Prostate gland (tissue), 2 donors: ENCODE data around the gene CEP95. TPM values are rescaled to one million over a fixed set of nuclear protein-coding genes. Genes with fewer than 3 reads are reported as not detected.
"Not testable (repeated sequence)": the region's sequence is repeated elsewhere in the genome, so short reads cannot be mapped to it uniquely, and the experiment has no call there.

Experiments
- DNase-seq: peaks from one replicate; pipeline ENCODE4 v3.0.0-alpha.2; 2019; ENCODE audit warnings: low spot score
- H3K27ac ChIP-seq, 2 donors: fragments of 200-600 bp; sonication (generic); 2 replicates each; pipeline ENCODE4 v1.5.1; 2017 to 2019
- H3K27me3 ChIP-seq: fragments of 200-600 bp; sonication (generic); replicated peaks from 2 replicates; pipeline ENCODE4 v1.5.1; 2019; ENCODE audit not compliant: insufficient read depth
- H3K36me3 ChIP-seq, 2 donors: fragments of 200-600 bp; sonication (generic); 1 replicate in 1 of 2; 2 replicates in 1 of 2; pipeline versions ENCODE4 v1.5.1 to v1.8.1; 2017 to 2019
- H3K4me1 ChIP-seq: fragments of 200-600 bp; sonication (generic); replicated peaks from 2 replicates; pipeline ENCODE4 v1.5.1; 2019
- H3K4me3 ChIP-seq, 2 donors: fragments of 200-600 bp; sonication (generic); 2 replicates each; pipeline ENCODE4 v1.5.1; 2017 to 2019
- H3K9me3 ChIP-seq: fragments of 200-600 bp; sonication (generic); 2 replicates; pipeline ENCODE4 v1.5.1; 2017
- POLR2A ChIP-seq: fragments of 450-650 bp; IDR thresholded peaks from one replicate; pipeline ENCODE4 v1.6.1; 2016; ENCODE audit warnings: antibody characterized with exemption, mild to moderate bottlenecking
- POLR2AphosphoS5 ChIP-seq: sonication (generic); formaldehyde crosslinking; IDR thresholded peaks from one replicate; pipeline ENCODE4 v1.6.1; 2017; ENCODE audit warnings: antibody characterized with exemption
- WGBS: methylation state at CpG from one replicate; pipeline ENCODE4 v1.1.5; 2018; 5-methylcytosine and 5-hydroxymethylcytosine counted together
- intact Hi-C: fragments of 100-400 bp; cut with DNase I; formaldehyde crosslinking; loops from one replicate; pipeline ENCODE4 v1.14.2; 2022
- total RNA-seq, 2 donors: library from RNA; depleted of rRNA; stranded (reverse); fragments of >200 nt; gene quantifications; one replicate each; pipeline ENCODE4 v1.1.0, GENCODE V29; 2016
- TF ChIP-seq, protein P1 (sequence below), 4 experiments: fragments of 200-600 bp in 2 of 4; fragments of 450-650 bp in 2 of 4; sonication (generic) in 2 of 4; IDR thresholded peaks; 1 replicate in 3 of 4; 2 replicates in 1 of 4; pipeline ENCODE4 v1.5.1; 2016 to 2019; ENCODE audit warnings: antibody characterized with exemption in 4 of 4, mild to moderate bottlenecking in 2 of 4, moderate library complexity in 2 of 4

The CEP95 gene
- total RNA-seq: 10 to 100 TPM; 26.8 to 50.6 TPM

GRCh38 chr17:64506576-64507412 is at the start of gene CEP95:
CEP95 (plus strand) TSS chr17:64506977; CDS start chr17:64507098, 121 bp downstream.
- Histone ChIP-seq H3K36me3 (peaks cover 7 to 10% of the 10 kb centered on the region in 2 donors), H3K4me1 (peaks cover 7% of the 10 kb centered on the region), H3K27me3 (no peaks in the 10 kb centered on the region), H3K27ac (peak within 1 kb of the TSS; percentile 99), H3K4me3 (peak within 1 kb of the TSS; percentile 94 to 98), H3K9me3 (no peaks in the 10 kb centered on the region)
- intact Hi-C loops: loop anchor here (10.0 kb wide), 1 partner anchor 182 kb away; no protein-coding TSS in a partner anchor
- peak; percentile 91 for DNase-seq
- TF ChIP-seq POLR2A: peak; percentile 81
- TF ChIP-seq POLR2AphosphoS5: peak; percentile 84
- TF ChIP-seq, protein P1, sequence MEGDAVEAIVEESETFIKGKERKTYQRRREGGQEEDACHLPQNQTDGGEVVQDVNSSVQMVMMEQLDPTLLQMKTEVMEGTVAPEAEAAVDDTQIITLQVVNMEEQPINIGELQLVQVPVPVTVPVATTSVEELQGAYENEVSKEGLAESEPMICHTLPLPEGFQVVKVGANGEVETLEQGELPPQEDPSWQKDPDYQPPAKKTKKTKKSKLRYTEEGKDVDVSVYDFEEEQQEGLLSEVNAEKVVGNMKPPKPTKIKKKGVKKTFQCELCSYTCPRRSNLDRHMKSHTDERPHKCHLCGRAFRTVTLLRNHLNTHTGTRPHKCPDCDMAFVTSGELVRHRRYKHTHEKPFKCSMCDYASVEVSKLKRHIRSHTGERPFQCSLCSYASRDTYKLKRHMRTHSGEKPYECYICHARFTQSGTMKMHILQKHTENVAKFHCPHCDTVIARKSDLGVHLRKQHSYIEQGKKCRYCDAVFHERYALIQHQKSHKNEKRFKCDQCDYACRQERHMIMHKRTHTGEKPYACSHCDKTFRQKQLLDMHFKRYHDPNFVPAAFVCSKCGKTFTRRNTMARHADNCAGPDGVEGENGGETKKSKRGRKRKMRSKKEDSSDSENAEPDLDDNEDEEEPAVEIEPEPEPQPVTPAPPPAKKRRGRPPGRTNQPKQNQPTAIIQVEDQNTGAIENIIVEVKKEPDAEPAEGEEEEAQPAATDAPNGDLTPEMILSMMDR (IDR thresholded peaks at IDR 0.05): peak in 1 of 4 experiments; percentile 18
- under 1% methylated on average over 75 of the region's 77 CpGs for WGBS

- Histone ChIP-seq H3K9me3 (no peaks in the 10 kb centered on the region), H3K4me3 (no peak overlapping the region), H3K27ac (no peak overlapping the region), H3K4me1 (no peaks in the 10 kb centered on the region), H3K27me3 (no peaks in the 10 kb centered on the region), H3K36me3 (no peaks in the 10 kb centered on the region)
- DNase-seq: no peak
- intact Hi-C loops: no loop called here
- WGBS: 84% methylated on average over 7 of the region's 7 CpGs
- TF ChIP-seq POLR2AphosphoS5 (no peak), POLR2A (no peak)
- TF ChIP-seq, protein P1 (IDR thresholded peaks at IDR 0.05): no peak
These were observed 49.6 kb upstream of the CEP95 start for GRCh38 chr17:64457156-64457555.

- TF ChIP-seq POLR2A: no peak
- no peak for TF ChIP-seq POLR2AphosphoS5
- TF ChIP-seq, protein P1 (IDR thresholded peaks at IDR 0.05): no peak
- WGBS: 76% methylated on average over 8 of the region's 8 CpGs
- Histone ChIP-seq H3K27me3 (no peaks in the 10 kb centered on the region), H3K4me1 (no peaks in the 10 kb centered on the region), H3K36me3 (no peaks in the 10 kb centered on the region), H3K4me3 (no peak overlapping the region), H3K27ac (no peak overlapping the region), H3K9me3 (no peaks in the 10 kb centered on the region)
- intact Hi-C loops: no loop called here
- DNase-seq: no peak
These were observed 48.0 kb upstream of the CEP95 start for GRCh38 chr17:64458756-64459155.

DNA sequence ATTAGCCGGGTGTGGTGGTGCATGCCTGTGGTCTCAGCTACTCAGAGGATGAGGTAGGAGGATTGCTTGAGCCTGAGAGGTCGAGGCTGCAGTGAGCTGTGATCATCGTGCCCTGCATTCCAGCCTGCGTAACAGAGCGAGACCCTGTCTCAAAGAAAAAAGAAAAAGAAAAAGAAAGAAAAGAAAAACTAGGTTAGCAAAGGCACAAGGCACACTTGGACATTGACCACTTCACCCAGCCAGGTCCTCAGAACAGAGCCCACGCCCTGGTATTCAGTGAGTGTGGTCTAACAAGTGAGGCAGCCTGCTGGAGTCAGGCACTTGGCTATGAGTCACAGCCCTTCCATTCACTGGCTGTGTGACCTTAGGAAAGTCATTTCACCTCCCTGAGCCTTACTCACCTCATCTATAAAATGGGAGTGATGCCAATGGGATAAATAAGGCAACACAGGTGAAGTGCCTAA is 47.5 kb upstream of the CEP95 start:
- DNase-seq: no peak
- no peaks in the 10 kb centered on the region for H3K9me3 ChIP-seq
- 83% methylated on average over 6 of the region's 6 CpGs for WGBS
- TF ChIP-seq POLR2AphosphoS5: no peak
- intact Hi-C loops: no loop called here
- no peaks in the 10 kb centered on the region for H3K36me3 ChIP-seq
- no peak overlapping the region for H3K27ac ChIP-seq
- no peak overlapping the region for H3K4me3 ChIP-seq
- no peaks in the 10 kb centered on the region for H3K4me1 ChIP-seq
- H3K27me3 ChIP-seq: no peaks in the 10 kb centered on the region

DNA sequence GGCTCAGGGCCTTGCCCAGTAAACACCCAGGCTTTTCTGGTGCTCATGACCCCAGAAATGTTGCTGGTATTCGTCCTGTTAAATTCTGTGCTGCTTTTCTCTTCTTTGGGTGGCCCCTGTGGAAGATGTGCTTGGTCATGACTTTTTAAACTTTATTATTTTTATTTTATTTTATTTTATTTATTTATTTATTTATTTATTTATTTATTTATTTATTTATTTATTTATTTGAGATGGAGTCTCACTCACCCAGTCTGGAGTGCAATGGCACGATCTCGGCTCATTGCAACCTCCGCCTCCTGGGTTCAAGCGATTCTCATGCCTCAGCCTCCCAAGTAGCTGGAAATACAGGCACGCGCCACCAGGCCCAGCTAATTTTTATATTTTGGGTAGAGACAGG is 47.0 kb upstream of the CEP95 start:
- H3K27ac ChIP-seq, H3K36me3 ChIP-seq, H3K9me3 ChIP-seq, H3K4me1 ChIP-seq, H3K4me3 ChIP-seq, H3K27me3 ChIP-seq, intact Hi-C loops, DNase-seq: not testable (repeated sequence)
- WGBS: 99% methylated on average over 7 of the region's 7 CpGs

GRCh38 chr17:64460955-64461354 is 45.8 kb upstream of the CEP95 start:
- no peak for DNase-seq
- TF ChIP-seq POLR2AphosphoS5 (no peak), POLR2A (no peak)
- TF ChIP-seq, protein P1 (IDR thresholded peaks at IDR 0.05): no peak
- Histone ChIP-seq H3K9me3 (no peaks in the 10 kb centered on the region), H3K27me3 (no peaks in the 10 kb centered on the region), H3K4me3 (no peak overlapping the region), H3K4me1 (no peaks in the 10 kb centered on the region), H3K36me3 (no peaks in the 10 kb centered on the region), H3K27ac (no peak overlapping the region)
- intact Hi-C loops: no loop called here
- 68% methylated on average over 8 of the region's 8 CpGs for WGBS
